Astrocyte (in vitro differentiated cells and primary cell): ENCODE measurements around the gene ARRB1. TPM values are rescaled to one million over a fixed set of nuclear protein-coding genes. Genes with fewer than 3 reads are reported as not detected.

ENCODE experiments used
- DNase-seq: peaks from one replicate; pipeline ENCODE4 v3.0.0-alpha.2; 2010; ENCODE audit warnings: low read depth
- FAIRE-seq: peaks from 2 replicates; lab custom pipeline; 2011; peaks lifted over from hg19 to GRCh38; lab: Jason Lieb, UNC
- H2AFZ ChIP-seq: 2 replicates; pipeline ENCODE4 v1.6.0; 2012; ENCODE audit warnings: low read depth, low read length, inconsistent platforms
- H3K27ac ChIP-seq: 2 replicates; pipeline ENCODE4 v1.5.1; 2011; ENCODE audit warnings: low read depth, low read length, inconsistent platforms
- H3K27me3 ChIP-seq: 2 replicates; pipeline ENCODE4 v1.6.0; 2011; ENCODE audit warnings: low read length, inconsistent platforms; ENCODE audit not compliant: insufficient read depth
- H3K36me3 ChIP-seq: 2 replicates; pipeline ENCODE4 v1.5.1; 2011; ENCODE audit warnings: low read length, inconsistent platforms; ENCODE audit not compliant: insufficient read depth
- H3K4me1 ChIP-seq: 2 replicates; pipeline ENCODE4 v1.5.1; 2011; ENCODE audit warnings: low read length, inconsistent platforms; ENCODE audit not compliant: insufficient read depth
- H3K4me2 ChIP-seq: 2 replicates; pipeline ENCODE4 v1.6.0; 2012; ENCODE audit warnings: low read length, inconsistent platforms
- H3K4me3 ChIP-seq: 2 replicates; pipeline ENCODE4 v1.5.1; 2011; ENCODE audit warnings: low read depth, mild to moderate bottlenecking, low read length, inconsistent platforms; ENCODE audit not compliant: insufficient read depth
- H3K79me2 ChIP-seq: 2 replicates; pipeline ENCODE4 v1.6.0; 2012; ENCODE audit warnings: mild to moderate bottlenecking, low read length, inconsistent platforms; ENCODE audit not compliant: insufficient read depth
- H3K9ac ChIP-seq: 2 replicates; pipeline ENCODE4 v1.6.0; 2012; ENCODE audit warnings: mild to moderate bottlenecking, low read length, inconsistent platforms
- H3K9me3 ChIP-seq: 2 replicates; pipeline ENCODE4 v1.5.1; 2012; ENCODE audit warnings: low read depth, mild to moderate bottlenecking, low read length, inconsistent platforms; ENCODE audit not compliant: insufficient read depth
- H4K20me1 ChIP-seq: 2 replicates; pipeline ENCODE4 v1.6.0; 2012; ENCODE audit warnings: low read length, inconsistent platforms; ENCODE audit not compliant: insufficient read depth
- H3K27ac Mint-ChIP-seq: one replicate; pipeline ENCODE4 v1.8.0; 2021; ENCODE audit warnings: mild to moderate bottlenecking, mixed read lengths; ENCODE audit not compliant: unreplicated experiment
- H3K27me3 Mint-ChIP-seq: one replicate; pipeline ENCODE4 v1.8.0; 2021; ENCODE audit warnings: low read depth, mixed read lengths; ENCODE audit not compliant: unreplicated experiment
- H3K36me3 Mint-ChIP-seq: one replicate; pipeline ENCODE4 v1.8.0; 2021; ENCODE audit warnings: low read depth, mixed read lengths; ENCODE audit not compliant: unreplicated experiment
- H3K4me1 Mint-ChIP-seq: one replicate; pipeline ENCODE4 v1.8.0; 2021; ENCODE audit warnings: low read depth, mixed read lengths; ENCODE audit not compliant: unreplicated experiment
- H3K4me3 Mint-ChIP-seq: one replicate; pipeline ENCODE4 v1.8.0; 2021; ENCODE audit warnings: mild to moderate bottlenecking, moderate library complexity, mixed read lengths; ENCODE audit not compliant: unreplicated experiment
- H3K9me3 Mint-ChIP-seq: one replicate; pipeline ENCODE4 v1.8.0; 2021; ENCODE audit warnings: mild to moderate bottlenecking, mixed read lengths; ENCODE audit not compliant: unreplicated experiment
- EZH2 ChIP-seq: IDR thresholded peaks from 2 replicates; pipeline ENCODE4 v1.6.1; 2012; ENCODE audit warnings: mild to moderate bottlenecking, low read length, inconsistent platforms; ENCODE audit not compliant: insufficient read depth
- total RNA-seq: library from RNA; stranded (reverse); gene quantifications from 2 replicates; pipeline ENCODE4 v1.2.1, GENCODE V29; 2021
- TF ChIP-seq, protein P1 (sequence below): IDR thresholded peaks from 2 replicates; pipeline ENCODE4 v1.5.1; 2011; ENCODE audit warnings: low read depth, mild to moderate bottlenecking, inconsistent platforms, low read length, moderate library complexity; ENCODE audit not compliant: insufficient read depth

ARRB1 gene
- total RNA-seq, 1 donor from 2014 or later, result 28.5 TPM

GRCh38 chr11:75230621-75231020, 120.8 kb downstream of the ARRB1 start:
- H3K4me3 Mint-ChIP-seq, result no peak overlapping the region
- FAIRE-seq, result no peak
- H3K27me3 ChIP-seq, result peaks cover 9% of the 10 kb centered on the region

DNA sequence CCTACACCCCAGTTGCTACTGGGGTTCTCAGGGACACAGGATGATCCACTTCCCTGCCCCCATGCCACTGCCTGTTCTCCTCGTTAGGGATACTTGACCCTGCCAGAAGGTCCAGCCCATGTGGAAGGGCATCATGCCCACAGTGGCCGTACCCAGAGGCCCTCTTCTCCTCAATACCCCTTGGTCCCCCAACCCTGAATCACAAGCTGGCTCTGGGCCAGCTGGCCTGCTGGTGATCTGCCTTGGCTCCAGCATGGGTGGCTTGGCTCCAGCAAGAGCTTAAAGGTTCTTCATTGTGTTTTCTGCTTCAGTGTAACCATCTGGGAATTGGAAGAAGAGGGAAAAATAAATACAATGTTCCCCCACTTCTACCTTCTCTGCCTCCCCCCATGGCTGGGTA, 122.0 kb downstream of the ARRB1 start:
- H3K79me2 ChIP-seq, result no peaks in the 10 kb centered on the region
- H3K4me1 ChIP-seq, result no peaks in the 10 kb centered on the region
- H2AFZ ChIP-seq, result no peak overlapping the region
- H3K27me3 ChIP-seq, result peaks cover 5% of the 10 kb centered on the region
- no peak overlapping the region for H3K9ac ChIP-seq
- DNase-seq (no peak), FAIRE-seq (no peak)
- no peak for TF ChIP-seq EZH2
- TF ChIP-seq, protein P1, sequence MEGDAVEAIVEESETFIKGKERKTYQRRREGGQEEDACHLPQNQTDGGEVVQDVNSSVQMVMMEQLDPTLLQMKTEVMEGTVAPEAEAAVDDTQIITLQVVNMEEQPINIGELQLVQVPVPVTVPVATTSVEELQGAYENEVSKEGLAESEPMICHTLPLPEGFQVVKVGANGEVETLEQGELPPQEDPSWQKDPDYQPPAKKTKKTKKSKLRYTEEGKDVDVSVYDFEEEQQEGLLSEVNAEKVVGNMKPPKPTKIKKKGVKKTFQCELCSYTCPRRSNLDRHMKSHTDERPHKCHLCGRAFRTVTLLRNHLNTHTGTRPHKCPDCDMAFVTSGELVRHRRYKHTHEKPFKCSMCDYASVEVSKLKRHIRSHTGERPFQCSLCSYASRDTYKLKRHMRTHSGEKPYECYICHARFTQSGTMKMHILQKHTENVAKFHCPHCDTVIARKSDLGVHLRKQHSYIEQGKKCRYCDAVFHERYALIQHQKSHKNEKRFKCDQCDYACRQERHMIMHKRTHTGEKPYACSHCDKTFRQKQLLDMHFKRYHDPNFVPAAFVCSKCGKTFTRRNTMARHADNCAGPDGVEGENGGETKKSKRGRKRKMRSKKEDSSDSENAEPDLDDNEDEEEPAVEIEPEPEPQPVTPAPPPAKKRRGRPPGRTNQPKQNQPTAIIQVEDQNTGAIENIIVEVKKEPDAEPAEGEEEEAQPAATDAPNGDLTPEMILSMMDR, result no peak
- H3K9me3 ChIP-seq, result no peaks in the 10 kb centered on the region
- Mint-ChIP-seq H3K9me3 (peaks cover 2% of the 10 kb centered on the region), H3K27me3 (peaks cover 38% of the 10 kb centered on the region), H3K4me1 (no peaks in the 10 kb centered on the region), H3K27ac (no peak overlapping the region), H3K4me3 (no peak overlapping the region), H3K36me3 (peaks cover 2% of the 10 kb centered on the region)
- no peak overlapping the region for H3K4me3 ChIP-seq
- no peak overlapping the region for H3K4me2 ChIP-seq
- no peaks in the 10 kb centered on the region for H4K20me1 ChIP-seq
- H3K27ac ChIP-seq, result no peak overlapping the region
- no peaks in the 10 kb centered on the region for H3K36me3 ChIP-seq

More at GRCh38 chr11:75230621-75231020, 120.8 kb downstream of the ARRB1 start:
- H3K27me3 Mint-ChIP-seq, result peaks cover 26% of the 10 kb centered on the region
- Histone ChIP-seq H3K4me3 (no peak overlapping the region), H4K20me1 (no peaks in the 10 kb centered on the region), H3K27ac (no peak overlapping the region), H3K9me3 (no peaks in the 10 kb centered on the region), H3K9ac (no peak overlapping the region), H3K79me2 (no peaks in the 10 kb centered on the region), H3K4me2 (no peak overlapping the region), H2AFZ (no peak overlapping the region), H3K36me3 (no peaks in the 10 kb centered on the region), H3K4me1 (no peaks in the 10 kb centered on the region)
- no peak for TF ChIP-seq EZH2
- TF ChIP-seq, protein P1, result no peak
- H3K36me3 Mint-ChIP-seq, result peaks cover 2% of the 10 kb centered on the region
- no peak for DNase-seq
- peaks cover 1% of the 10 kb centered on the region for H3K4me1 Mint-ChIP-seq
- no peak overlapping the region for H3K27ac Mint-ChIP-seq
- H3K9me3 Mint-ChIP-seq, result peaks cover 2% of the 10 kb centered on the region

GRCh38 chr11:75225794-75226193, 125.7 kb downstream of the ARRB1 start:
- Histone ChIP-seq H3K9me3 (no peaks in the 10 kb centered on the region), H3K36me3 (no peaks in the 10 kb centered on the region), H4K20me1 (no peaks in the 10 kb centered on the region), H3K79me2 (no peaks in the 10 kb centered on the region), H2AFZ (no peak overlapping the region), H3K4me1 (no peaks in the 10 kb centered on the region), H3K4me3 (no peak overlapping the region), H3K27ac (no peak overlapping the region), H3K9ac (no peak overlapping the region), H3K27me3 (peaks cover 5% of the 10 kb centered on the region), H3K4me2 (no peak overlapping the region)
- no peak for TF ChIP-seq EZH2
- TF ChIP-seq, protein P1, result no peak
- Mint-ChIP-seq H3K27me3 (peaks cover 30% of the 10 kb centered on the region), H3K27ac (no peak overlapping the region), H3K4me3 (no peak overlapping the region), H3K9me3 (no peaks in the 10 kb centered on the region), H3K4me1 (no peaks in the 10 kb centered on the region), H3K36me3 (no peaks in the 10 kb centered on the region)
- FAIRE-seq (no peak), DNase-seq (no peak)
